Measurements from ENCODE around the gene SORCS2. TPM values are rescaled to one million over a fixed set of nuclear protein-coding genes. Genes with fewer than 3 reads are reported as not detected.

Gene SORCS2
- total RNA-seq, 1 donor from 2014 or later: 13.4 TPM

GRCh38 chr4:7512946-7513345, 320.6 kb downstream of the SORCS2 start:
- no peak for DNase-seq

GRCh38 chr4:7513671-7514070, 321.3 kb downstream of the SORCS2 start:
- peak; percentile 54 for DNase-seq

GRCh38 chr4:7514281-7514680, 321.9 kb downstream of the SORCS2 start:
- DNase-seq: no peak

- DNase-seq: no peak
Measured at GRCh38 chr4:7514789-7515188, 322.5 kb downstream of the SORCS2 start.

- no peak for DNase-seq
Measured at GRCh38 chr4:7515390-7515902, 323.1 kb downstream of the SORCS2 start.

GRCh38 chr4:7516096-7516772, 323.9 kb downstream of the SORCS2 start:
- no peak for DNase-seq

GRCh38 chr4:7516773-7517144, 324.4 kb downstream of the SORCS2 start:
- peak; percentile 53 for DNase-seq

- DNase-seq: peak; percentile 73
Measured at GRCh38 chr4:7518871-7519637, 326.7 kb downstream of the SORCS2 start.

GRCh38 chr4:7519638-7520376, 327.5 kb downstream of the SORCS2 start:
- DNase-seq: peak; percentile 39

GRCh38 chr4:7521666-7522065, 329.3 kb downstream of the SORCS2 start:
- DNase-seq: peak; percentile 79

- no peak for DNase-seq
Measured at GRCh38 chr4:7522452-7523220, 330.3 kb downstream of the SORCS2 start.

GRCh38 chr4:7523526-7523925, 331.2 kb downstream of the SORCS2 start:
- no peak for DNase-seq

GRCh38 chr4:7524064-7524682, 331.8 kb downstream of the SORCS2 start:
- DNase-seq: no peak

GRCh38 chr4:7524843-7525242, 332.5 kb downstream of the SORCS2 start:
- DNase-seq: no peak

GRCh38 chr4:7526491-7526890, 334.2 kb downstream of the SORCS2 start:
- DNase-seq: no peak

- DNase-seq: no peak
Measured at GRCh38 chr4:7526929-7527535, 334.7 kb downstream of the SORCS2 start.

- no peak for DNase-seq
Measured at GRCh38 chr4:7529368-7530080, 337.2 kb downstream of the SORCS2 start.

- DNase-seq: no peak
Measured at GRCh38 chr4:7530082-7530481, 337.7 kb downstream of the SORCS2 start.

GRCh38 chr4:7530932-7531639, 338.7 kb downstream of the SORCS2 start:
- DNase-seq: no peak

- DNase-seq: no peak
Measured at GRCh38 chr4:7531640-7531994, 339.3 kb downstream of the SORCS2 start.
